ENCODE results near the gene PUS3. TPM values are rescaled to one million over a fixed set of nuclear protein-coding genes. Genes with fewer than 3 reads are reported as not detected.
A peak's percentile ranks its signal among the peaks of the same experiment; 100 is the strongest.

Gene PUS3
- total RNA-seq, 1 donor from 2014 or later: 31.3 TPM

DNA sequence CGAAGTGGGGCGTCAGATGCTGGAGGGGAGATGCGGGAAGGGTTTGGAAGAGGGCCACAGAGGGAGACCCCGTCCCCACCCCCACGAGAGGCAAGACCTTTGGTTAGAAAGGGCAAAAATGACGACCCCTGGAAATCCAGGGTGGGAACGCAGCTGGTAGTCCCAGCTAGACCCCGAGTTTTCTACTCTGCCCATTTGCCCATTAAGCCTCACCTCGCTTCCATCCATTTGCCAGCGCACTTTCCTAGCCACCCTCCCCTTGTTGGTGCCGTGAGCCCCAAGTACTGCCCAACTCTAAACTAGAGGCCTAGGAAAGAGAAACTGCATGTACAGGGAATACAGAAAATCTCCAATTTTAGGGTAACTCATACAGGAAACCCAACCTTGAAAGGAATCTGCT, 1.7 kb upstream of the PUS3 start:
- intact Hi-C loops (cut with DNase I): loop anchor here (5.0 kb wide), 2 partner anchors 208 to 312 kb away; partner anchors contain the start of gene STT3A
- Histone ChIP-seq H3K4me3 (peak overlapping the region in 1 of 2 donors; percentile 46), H3K27me3 (peaks cover 5% of the 10 kb centered on the region), H3K4me1 (peaks cover 2 to 8% of the 10 kb centered on the region in 2 donors), H3K27ac (no peak overlapping the region), H3K9me3 (no peaks in the 10 kb centered on the region), H3K36me3 (peaks cover 6 to 7% of the 10 kb centered on the region in 2 donors)
- TF ChIP-seq, protein P1, sequence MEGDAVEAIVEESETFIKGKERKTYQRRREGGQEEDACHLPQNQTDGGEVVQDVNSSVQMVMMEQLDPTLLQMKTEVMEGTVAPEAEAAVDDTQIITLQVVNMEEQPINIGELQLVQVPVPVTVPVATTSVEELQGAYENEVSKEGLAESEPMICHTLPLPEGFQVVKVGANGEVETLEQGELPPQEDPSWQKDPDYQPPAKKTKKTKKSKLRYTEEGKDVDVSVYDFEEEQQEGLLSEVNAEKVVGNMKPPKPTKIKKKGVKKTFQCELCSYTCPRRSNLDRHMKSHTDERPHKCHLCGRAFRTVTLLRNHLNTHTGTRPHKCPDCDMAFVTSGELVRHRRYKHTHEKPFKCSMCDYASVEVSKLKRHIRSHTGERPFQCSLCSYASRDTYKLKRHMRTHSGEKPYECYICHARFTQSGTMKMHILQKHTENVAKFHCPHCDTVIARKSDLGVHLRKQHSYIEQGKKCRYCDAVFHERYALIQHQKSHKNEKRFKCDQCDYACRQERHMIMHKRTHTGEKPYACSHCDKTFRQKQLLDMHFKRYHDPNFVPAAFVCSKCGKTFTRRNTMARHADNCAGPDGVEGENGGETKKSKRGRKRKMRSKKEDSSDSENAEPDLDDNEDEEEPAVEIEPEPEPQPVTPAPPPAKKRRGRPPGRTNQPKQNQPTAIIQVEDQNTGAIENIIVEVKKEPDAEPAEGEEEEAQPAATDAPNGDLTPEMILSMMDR (IDR thresholded peaks at IDR 0.05): no peak
- DNase-seq (ENCODE audit: low spot score in 2 of 2): no peak

GRCh38 chr11:125903711-125904659, 979 bp upstream of the PUS3 start, which contains the start of gene DDX25:
TSS of gene DDX25 (plus strand) at chr11:125904508. CDS start at chr11:125904518, 10 bp downstream.
- peaks cover 2 to 8% of the 10 kb centered on the region in 2 donors for H3K4me1 ChIP-seq
- H3K27ac ChIP-seq: no peak within 1 kb of the TSS
- H3K9me3 ChIP-seq: no peaks in the 10 kb centered on the region
- peaks cover 5% of the 10 kb centered on the region for H3K27me3 ChIP-seq
- H3K4me3 ChIP-seq: peak within 1 kb of the TSS; percentile 61 to 63
- TF ChIP-seq, protein P1 (IDR thresholded peaks at IDR 0.05): no peak
- intact Hi-C loops (cut with DNase I): loop anchor here (1.0 to 5.0 kb wide), 4 partner anchors 17 to 312 kb away; partner anchors contain the start of genes HYLS1 and STT3A
- peaks cover 7% of the 10 kb centered on the region in 2 donors for H3K36me3 ChIP-seq
- DNase-seq (ENCODE audit: low spot score in 2 of 2): no peak

DNA sequence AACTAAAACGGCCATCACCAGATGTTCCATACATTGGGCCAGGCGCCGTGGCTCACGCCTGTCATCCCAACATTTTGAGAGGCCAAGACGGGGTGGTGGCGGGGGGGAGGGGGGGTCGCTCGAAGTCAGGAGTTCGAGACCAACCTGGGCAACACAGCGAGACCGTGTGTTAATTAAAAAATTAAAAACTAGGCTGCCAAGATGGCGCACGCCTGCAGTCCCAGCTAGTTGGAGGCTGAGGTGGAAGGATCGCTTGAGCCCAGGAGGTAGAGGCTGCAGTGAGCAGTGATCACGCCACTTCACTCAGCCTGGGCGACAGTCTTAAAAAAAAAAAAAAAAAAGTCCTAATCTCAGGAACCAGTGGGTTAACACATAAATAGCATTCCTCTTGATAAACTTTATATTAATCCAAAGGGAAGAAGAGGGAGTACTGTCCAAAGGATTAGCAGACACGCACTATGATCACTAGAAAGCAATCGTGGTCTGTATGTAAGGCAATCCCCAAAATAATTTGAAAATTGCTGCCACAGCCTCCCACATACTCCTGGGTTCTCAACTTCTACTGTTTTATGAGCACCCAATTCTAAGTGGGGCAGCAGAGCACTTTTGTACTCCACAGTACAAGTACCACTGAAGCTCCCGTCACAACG, 604 bp downstream of the PUS3 start:
- H3K36me3 ChIP-seq: peaks cover 7% of the 10 kb centered on the region in 2 donors
- DNase-seq (ENCODE audit: low spot score in 2 of 2): no peak
- H3K4me3 ChIP-seq: peak overlapping the region; percentile 61 to 63
- H3K27ac ChIP-seq: peak overlapping the region; percentile 66 to 83
- TF ChIP-seq, protein P1 (IDR thresholded peaks at IDR 0.05): no peak
- H3K4me1 ChIP-seq: peaks cover 2 to 8% of the 10 kb centered on the region in 2 donors
- no peaks in the 10 kb centered on the region for H3K9me3 ChIP-seq
- H3K27me3 ChIP-seq: peaks cover 5% of the 10 kb centered on the region
- intact Hi-C loops (cut with DNase I): loop anchor here (5.0 kb wide), 2 partner anchors 210 to 310 kb away; partner anchors contain the start of gene STT3A

GRCh38 chr11:125901872-125902271, 1.1 kb downstream of the PUS3 start:
- Histone ChIP-seq H3K4me3 (peak overlapping the region in 1 of 2 donors; percentile 61), H3K27ac (no peak overlapping the region), H3K27me3 (peaks cover 5% of the 10 kb centered on the region), H3K36me3 (peaks cover 7% of the 10 kb centered on the region in 2 donors), H3K9me3 (no peaks in the 10 kb centered on the region), H3K4me1 (peaks cover 2 to 8% of the 10 kb centered on the region in 2 donors)
- DNase-seq (ENCODE audit: low spot score in 2 of 2): no peak
- intact Hi-C loops (cut with DNase I): loop anchor here (5.0 kb wide), 2 partner anchors 210 to 310 kb away; partner anchors contain the start of gene STT3A
- TF ChIP-seq, protein P1 (IDR thresholded peaks at IDR 0.05): no peak

DNA sequence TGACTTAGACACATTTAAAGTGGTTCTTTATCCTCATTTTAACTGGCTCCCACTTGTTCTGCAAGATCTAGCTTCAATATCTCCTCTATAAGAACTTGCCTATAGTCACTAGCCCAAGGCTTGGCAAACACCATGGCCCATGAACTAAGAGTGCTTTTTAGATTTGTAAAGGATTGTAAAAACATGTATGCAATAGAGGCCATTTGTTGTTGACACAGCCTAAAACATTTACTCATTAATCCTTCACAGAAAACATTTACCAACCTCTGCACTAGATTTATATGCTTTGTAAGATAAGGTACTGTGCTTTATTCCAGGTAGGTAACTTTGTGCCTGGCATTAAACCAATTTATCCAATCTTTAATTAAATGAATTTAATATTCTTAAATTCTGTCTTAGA, 10.0 kb downstream of the PUS3 start:
- Histone ChIP-seq H3K9me3 (no peaks in the 10 kb centered on the region), H3K4me1 (peaks cover 0 to 2% of the 10 kb centered on the region in 2 donors), H3K27ac (no peak overlapping the region), H3K36me3 (peaks cover 6 to 21% of the 10 kb centered on the region in 2 donors), H3K27me3 (no peaks in the 10 kb centered on the region), H3K4me3 (no peak overlapping the region)
- intact Hi-C loops (cut with DNase I): no loop called here
- TF ChIP-seq, protein P1 (IDR thresholded peaks at IDR 0.05): no peak
- DNase-seq (ENCODE audit: low spot score in 2 of 2): no peak
